Mesenchymal stem cell (in vitro differentiated cells and primary cell): ENCODE data around the gene OR10D3.

Experiments used
- DNase-seq: peaks from one replicate; pipeline ENCODE4 v3.0.0-alpha.2; 2013
- H2AFZ ChIP-seq: one replicate; pipeline ENCODE4 v1.6.1; 2013; ENCODE audit warnings: low read depth, mild to moderate bottlenecking, control low read depth, inconsistent platforms, low read length, moderate library complexity
- H2AK5ac ChIP-seq: 2 replicates; pipeline ENCODE4 v1.6.1; 2013; ENCODE audit warnings: low read length, moderate library complexity, mild to moderate bottlenecking, inconsistent platforms; ENCODE audit not compliant: severe bottlenecking
- H2BK120ac ChIP-seq: one replicate; pipeline ENCODE4 v1.6.1; 2013; ENCODE audit warnings: low read depth, mild to moderate bottlenecking, inconsistent platforms, low read length, moderate library complexity
- H2BK12ac ChIP-seq, 2 experiments: one replicate each; pipeline ENCODE4 v1.6.1; 2013; ENCODE audit warnings: inconsistent platforms in 2 of 2, low read length in 2 of 2, mild to moderate bottlenecking in 2 of 2, moderate library complexity in 2 of 2, control low read depth in 1 of 2
- H2BK15ac ChIP-seq: one replicate; pipeline ENCODE4 v1.6.1; 2013; ENCODE audit warnings: mild to moderate bottlenecking, low read depth, inconsistent platforms; ENCODE audit not compliant: poor library complexity, severe bottlenecking
- H2BK5ac ChIP-seq: 2 replicates; pipeline ENCODE4 v1.6.1; 2013; ENCODE audit warnings: low read depth, mild to moderate bottlenecking, low read length, control low read depth, inconsistent platforms; ENCODE audit not compliant: poor library complexity, severe bottlenecking
- H3K14ac ChIP-seq, 2 experiments: one replicate each; pipeline ENCODE4 v1.6.1; 2013; ENCODE audit warnings: inconsistent platforms in 2 of 2, low read length in 2 of 2, control low read depth in 1 of 2, mild to moderate bottlenecking in 1 of 2, moderate library complexity in 1 of 2
- H3K18ac ChIP-seq, 2 experiments: one replicate each; pipeline ENCODE4 v1.6.1; 2013; ENCODE audit warnings: inconsistent platforms in 2 of 2, low read length in 2 of 2, control low read depth in 1 of 2, low read depth in 1 of 2, mild to moderate bottlenecking in 1 of 2
- H3K23ac ChIP-seq, 2 experiments: one replicate each; pipeline ENCODE4 v1.6.1; 2013; ENCODE audit warnings: inconsistent platforms in 2 of 2, low read length in 2 of 2, mild to moderate bottlenecking in 2 of 2, moderate library complexity in 2 of 2, control low read depth in 1 of 2
- H3K27ac ChIP-seq: 2 replicates; pipeline ENCODE4 v1.5.1; 2013; ENCODE audit warnings: mild to moderate bottlenecking, moderate library complexity, low read length, control low read depth, inconsistent platforms; ENCODE audit not compliant: poor library complexity, severe bottlenecking
- H3K27me3 ChIP-seq, 2 experiments: 2 replicates each; pipeline versions ENCODE4 v1.6.1 to v1.7.0; 2013; ENCODE audit warnings: low read length in 2 of 2, mild to moderate bottlenecking in 2 of 2, moderate library complexity in 2 of 2, control low read depth in 1 of 2, inconsistent platforms in 1 of 2; ENCODE audit not compliant: control insufficient read depth in 1 of 2, insufficient read depth in 1 of 2
- H3K36me3 ChIP-seq, 2 experiments: 2 replicates each; pipeline versions ENCODE4 v1.6.1 to v1.7.0; 2013; ENCODE audit warnings: low read length in 2 of 2, control low read depth in 1 of 2, inconsistent platforms in 1 of 2, low read depth in 1 of 2, mild to moderate bottlenecking in 1 of 2; ENCODE audit not compliant: insufficient read depth in 2 of 2, control insufficient read depth in 1 of 2
- H3K4ac ChIP-seq, 2 experiments: one replicate each; pipeline ENCODE4 v1.6.1; 2013; ENCODE audit warnings: inconsistent platforms in 2 of 2, low read length in 2 of 2, mild to moderate bottlenecking in 2 of 2, moderate library complexity in 2 of 2, control low read depth in 1 of 2, low read depth in 1 of 2
- H3K4me1 ChIP-seq: 2 replicates; pipeline ENCODE4 v1.6.1; 2013; ENCODE audit warnings: low read depth, low read length, control low read depth; ENCODE audit not compliant: control insufficient read depth, insufficient read depth
- H3K4me2 ChIP-seq: 2 replicates; pipeline ENCODE4 v1.6.1; 2013; ENCODE audit warnings: low read length, mild to moderate bottlenecking, inconsistent platforms; ENCODE audit not compliant: poor library complexity, severe bottlenecking
- H3K4me3 ChIP-seq, 2 experiments: 2 replicates each; pipeline versions ENCODE4 v1.5.1 to v1.7.0; 2013; ENCODE audit warnings: low read length in 2 of 2, mild to moderate bottlenecking in 2 of 2, control low read depth in 1 of 2, low read depth in 1 of 2; ENCODE audit not compliant: insufficient read depth in 1 of 2
- H3K79me1 ChIP-seq: replicated peaks from 2 replicates; pipeline ENCODE4 v1.6.1; 2013; ENCODE audit warnings: mild to moderate bottlenecking, control low read depth, low read length, inconsistent platforms; ENCODE audit not compliant: poor library complexity, severe bottlenecking
- H3K9ac ChIP-seq: 2 replicates; pipeline ENCODE4 v1.7.0; 2013; ENCODE audit warnings: mild to moderate bottlenecking, low read length, moderate library complexity
- H3K9me3 ChIP-seq: 2 replicates; pipeline ENCODE4 v1.7.0; 2013; ENCODE audit warnings: mild to moderate bottlenecking, low read length; ENCODE audit not compliant: control insufficient read depth
- H4K8ac ChIP-seq: one replicate; pipeline ENCODE4 v1.6.1; 2013; ENCODE audit warnings: inconsistent platforms, mild to moderate bottlenecking, low read length, moderate library complexity
- H4K91ac ChIP-seq: one replicate; pipeline ENCODE4 v1.6.1; 2013; ENCODE audit warnings: mild to moderate bottlenecking, low read length, inconsistent platforms
- WGBS: methylation state at CpG from one replicate; pipeline ENCODE4 v1.1.7; 2013; ENCODE audit warnings: mixed read lengths; 5-methylcytosine and 5-hydroxymethylcytosine counted together

Gene OR10D3

GRCh38 chr11:124194293-124195188, 11.4 kb downstream of the OR10D3 start:
- no peak overlapping the region for H3K4ac ChIP-seq
- no peak overlapping the region for H3K18ac ChIP-seq
- peak overlapping the region in 1 of 2 experiments; percentile 60 for H3K4me3 ChIP-seq
- H3K9ac ChIP-seq, result peak overlapping the region; percentile 81
- no peaks in the 10 kb centered on the region for H3K36me3 ChIP-seq
- WGBS, result 96% methylated on average over 5 of the region's 6 CpGs
- H2BK120ac ChIP-seq, result no peak overlapping the region
- no peaks in the 10 kb centered on the region for H3K4me1 ChIP-seq
- H3K4me2 ChIP-seq, result no peak overlapping the region
- no peak overlapping the region for H2BK5ac ChIP-seq
- H3K27ac ChIP-seq, result no peak overlapping the region
- no peaks in the 10 kb centered on the region for H3K9me3 ChIP-seq
- H3K23ac ChIP-seq, result no peak overlapping the region
- no peak overlapping the region for H2BK12ac ChIP-seq
- H3K14ac ChIP-seq, result no peak overlapping the region
- no peak for DNase-seq
- no peak overlapping the region for H2AFZ ChIP-seq
- no peak overlapping the region for H2AK5ac ChIP-seq
- H4K8ac ChIP-seq, result no peak overlapping the region
- H3K79me1 ChIP-seq, result no peaks in the 10 kb centered on the region
- H2BK15ac ChIP-seq, result no peak overlapping the region
- peaks cover 0 to 3% of the 10 kb centered on the region in 2 experiments for H3K27me3 ChIP-seq
- H4K91ac ChIP-seq, result no peak overlapping the region

- no peak overlapping the region for H2BK120ac ChIP-seq
- H3K14ac ChIP-seq, result no peak overlapping the region
- H2AFZ ChIP-seq, result no peak overlapping the region
- no peaks in the 10 kb centered on the region for H3K36me3 ChIP-seq
- peak; percentile 48 for DNase-seq
- H3K18ac ChIP-seq, result no peak overlapping the region
- no peak overlapping the region for H3K23ac ChIP-seq
- no peak overlapping the region for H3K4ac ChIP-seq
- H2BK12ac ChIP-seq, result no peak overlapping the region
- WGBS, result 17% methylated on average over 2 of the region's 4 CpGs
- H2AK5ac ChIP-seq, result no peak overlapping the region
- no peaks in the 10 kb centered on the region for H3K4me1 ChIP-seq
- H3K9ac ChIP-seq, result peak overlapping the region; percentile 81
- no peaks in the 10 kb centered on the region for H3K27me3 ChIP-seq
- H3K9me3 ChIP-seq, result no peaks in the 10 kb centered on the region
- peak overlapping the region in 1 of 2 experiments; percentile 60 for H3K4me3 ChIP-seq
- H4K91ac ChIP-seq, result no peak overlapping the region
- H3K27ac ChIP-seq, result no peak overlapping the region
- no peak overlapping the region for H4K8ac ChIP-seq
- H2BK15ac ChIP-seq, result no peak overlapping the region
- H2BK5ac ChIP-seq, result no peak overlapping the region
- H3K79me1 ChIP-seq, result no peaks in the 10 kb centered on the region
- no peak overlapping the region for H3K4me2 ChIP-seq
Observed at GRCh38 chr11:124195189-124195734, 12.1 kb downstream of the OR10D3 start.

GRCh38 chr11:124197999-124198398, 14.9 kb downstream of the OR10D3 start:
- Histone ChIP-seq H3K27ac (no peak overlapping the region), H3K79me1 (no peaks in the 10 kb centered on the region)
- 90% methylated on average over 2 of the region's 2 CpGs for WGBS

GRCh38 chr11:124198897-124199296, 15.8 kb downstream of the OR10D3 start:
- no peak overlapping the region for H3K9ac ChIP-seq
- H3K27ac ChIP-seq, result no peak overlapping the region
- no peak overlapping the region for H3K4me3 ChIP-seq
- no peak overlapping the region for H2AK5ac ChIP-seq
- H2AFZ ChIP-seq, result no peak overlapping the region
- H3K14ac ChIP-seq, result peak overlapping the region in 1 of 2 experiments; percentile 22
- H3K36me3 ChIP-seq, result no peaks in the 10 kb centered on the region
- WGBS, result 83% methylated on average over 5 of the region's 7 CpGs
- H2BK120ac ChIP-seq, result no peak overlapping the region
- H3K4me2 ChIP-seq, result no peak overlapping the region
- H3K9me3 ChIP-seq, result no peaks in the 10 kb centered on the region
- no peak overlapping the region for H4K8ac ChIP-seq
- no peaks in the 10 kb centered on the region for H3K27me3 ChIP-seq
- H3K4ac ChIP-seq, result no peak overlapping the region
- no peak overlapping the region for H3K23ac ChIP-seq
- H2BK12ac ChIP-seq, result no peak overlapping the region
- H3K4me1 ChIP-seq, result no peaks in the 10 kb centered on the region
- H3K79me1 ChIP-seq, result no peaks in the 10 kb centered on the region
- H2BK5ac ChIP-seq, result no peak overlapping the region
- H2BK15ac ChIP-seq, result no peak overlapping the region
- no peak for DNase-seq
- no peak overlapping the region for H4K91ac ChIP-seq
- H3K18ac ChIP-seq, result no peak overlapping the region

More at GRCh38 chr11:124197999-124198398, 14.9 kb downstream of the OR10D3 start:
- Histone ChIP-seq H3K4ac (no peak overlapping the region), H2BK12ac (no peak overlapping the region), H2AFZ (no peak overlapping the region), H3K23ac (no peak overlapping the region), H3K18ac (no peak overlapping the region), H2BK120ac (no peak overlapping the region), H4K91ac (no peak overlapping the region), H3K14ac (no peak overlapping the region), H4K8ac (no peak overlapping the region), H3K4me2 (no peak overlapping the region), H3K9me3 (no peaks in the 10 kb centered on the region), H3K4me3 (no peak overlapping the region), H3K36me3 (no peaks in the 10 kb centered on the region), H2BK15ac (no peak overlapping the region), H2AK5ac (no peak overlapping the region), H2BK5ac (no peak overlapping the region), H3K27me3 (no peaks in the 10 kb centered on the region), H3K4me1 (no peaks in the 10 kb centered on the region), H3K9ac (no peak overlapping the region)
- DNase-seq, result no peak
